VCaP (cell line): ENCODE results near the gene PLD1.

Experiments
- H3K27ac ChIP-seq: fragments of 450-650 bp; 2 replicates; pipeline ENCODE4 v1.5.1; 2017
- CTCF ChIP-seq: fragments of 450-650 bp; conservative IDR thresholded peaks from 2 replicates; pipeline ENCODE4 v1.5.1; 2017; ENCODE audit warnings: mild to moderate bottlenecking, moderate library complexity

Gene PLD1

GRCh38 chr3:171602072-171602471 is 208.2 kb downstream of the PLD1 start:
- TF ChIP-seq CTCF: no peak
- H3K27ac ChIP-seq: no peak overlapping the region

- no peak overlapping the region for H3K27ac ChIP-seq
- no peak for TF ChIP-seq CTCF
Observed at GRCh38 chr3:171600030-171600429, 210.3 kb downstream of the PLD1 start.

GRCh38 chr3:171598990-171599389 is 211.3 kb downstream of the PLD1 start:
- no peak overlapping the region for H3K27ac ChIP-seq
- no peak for TF ChIP-seq CTCF

- TF ChIP-seq CTCF: no peak
- H3K27ac ChIP-seq: no peak overlapping the region
Observed at GRCh38 chr3:171592786-171593185, 217.5 kb downstream of the PLD1 start.

GRCh38 chr3:171591070-171591469 is 219.2 kb downstream of the PLD1 start:
- no peak overlapping the region for H3K27ac ChIP-seq
- TF ChIP-seq CTCF: no peak

GRCh38 chr3:171586274-171586673 is 224.0 kb downstream of the PLD1 start:
- no peak for TF ChIP-seq CTCF
- no peak overlapping the region for H3K27ac ChIP-seq

GRCh38 chr3:171585039-171585438 is 225.2 kb downstream of the PLD1 start:
- no peak overlapping the region for H3K27ac ChIP-seq
- TF ChIP-seq CTCF: no peak

- no peak for TF ChIP-seq CTCF
- no peak overlapping the region; the same call in 1 of the 2 replicates for H3K27ac ChIP-seq
Observed at GRCh38 chr3:171584100-171584499, 226.2 kb downstream of the PLD1 start.
